Hematopoietic multipotent progenitor cell treated with erythropoietin and hydrocortisone succinate and interleukin-3 and kit ligand, for 17 days (in vitro differentiated cells): ENCODE data around the gene VWC2L.

Source experiments
- DNase-seq: peaks from one replicate; pipeline ENCODE4 v3.0.0-alpha.2; 2015; ENCODE audit warnings: low spot score

VWC2L gene

DNA sequence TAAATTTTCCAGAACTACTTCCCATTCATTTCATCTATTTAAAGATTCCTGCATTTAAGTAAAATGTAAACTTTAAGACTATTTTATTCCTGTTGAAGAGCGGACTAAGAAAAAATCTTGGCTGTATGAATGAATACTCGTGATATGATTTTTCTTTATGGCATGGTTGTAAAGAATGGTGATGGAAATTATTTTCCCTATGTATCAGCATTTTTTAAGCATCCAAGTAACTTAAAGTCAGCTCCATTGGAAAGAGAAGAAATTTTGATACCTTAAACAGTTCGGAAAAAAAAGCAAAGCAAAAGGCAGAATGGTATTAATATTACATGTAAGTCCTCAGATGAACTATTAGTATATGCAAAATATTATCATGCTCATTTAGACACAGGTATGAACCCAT lies 58.9 kb downstream of the VWC2L start:
- DNase-seq = no peak

DNA sequence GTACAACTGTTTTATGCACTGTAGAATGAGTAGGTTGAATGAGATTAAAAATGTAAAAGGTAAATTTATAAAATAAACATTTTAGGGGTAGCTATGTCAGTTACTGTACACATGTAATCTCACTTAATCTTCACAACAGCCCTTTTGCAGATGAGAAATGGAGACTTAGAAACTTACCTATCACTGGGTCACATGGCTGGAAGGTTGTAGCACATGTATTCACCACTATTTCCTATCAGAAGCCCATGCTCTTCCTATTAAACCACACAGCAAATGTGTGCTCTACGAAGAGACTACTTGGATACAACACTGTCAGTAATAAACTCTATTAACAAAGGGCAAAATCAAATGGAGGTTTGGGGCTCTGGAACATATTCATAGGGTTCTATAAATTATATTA lies 60.5 kb downstream of the VWC2L start:
- no peak for DNase-seq

DNA sequence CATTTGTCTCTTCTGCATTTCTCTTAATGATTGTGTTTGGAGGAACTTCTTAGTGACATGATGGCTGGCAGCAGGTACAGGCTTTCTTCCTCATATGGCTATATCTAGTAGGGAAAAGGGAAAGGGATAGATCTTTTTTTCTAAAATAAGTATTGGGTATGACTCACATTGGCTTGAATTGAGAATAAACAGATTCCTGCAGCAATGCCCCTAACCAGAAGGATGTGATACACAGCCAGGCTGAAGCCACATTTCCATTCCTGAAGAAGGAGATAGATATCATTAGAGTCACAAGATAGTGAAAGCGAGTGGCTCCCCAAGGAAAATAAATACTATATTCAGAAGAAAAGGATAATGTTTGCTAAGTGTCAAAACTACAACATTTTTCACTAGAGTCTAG lies 61.1 kb downstream of the VWC2L start:
- DNase-seq = no peak

DNA sequence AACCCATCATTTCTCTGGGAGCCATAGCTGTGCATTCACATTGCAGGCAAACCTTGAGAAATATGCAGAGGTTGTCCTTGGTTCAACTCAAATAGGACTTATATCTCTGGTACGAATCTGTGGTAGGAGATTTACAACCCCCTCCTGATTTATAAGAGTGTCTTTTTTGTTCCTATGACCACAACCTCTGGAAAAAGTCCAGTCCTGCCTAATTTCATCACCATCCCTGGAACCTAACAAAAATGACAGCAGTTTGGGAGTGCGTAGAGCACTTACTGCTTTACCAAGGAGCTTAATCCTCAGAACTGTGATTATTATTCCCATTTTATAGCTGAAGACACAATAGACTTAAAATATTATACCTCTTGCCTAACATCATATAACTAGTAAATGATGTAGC lies 66.5 kb downstream of the VWC2L start:
- DNase-seq = no peak

DNA sequence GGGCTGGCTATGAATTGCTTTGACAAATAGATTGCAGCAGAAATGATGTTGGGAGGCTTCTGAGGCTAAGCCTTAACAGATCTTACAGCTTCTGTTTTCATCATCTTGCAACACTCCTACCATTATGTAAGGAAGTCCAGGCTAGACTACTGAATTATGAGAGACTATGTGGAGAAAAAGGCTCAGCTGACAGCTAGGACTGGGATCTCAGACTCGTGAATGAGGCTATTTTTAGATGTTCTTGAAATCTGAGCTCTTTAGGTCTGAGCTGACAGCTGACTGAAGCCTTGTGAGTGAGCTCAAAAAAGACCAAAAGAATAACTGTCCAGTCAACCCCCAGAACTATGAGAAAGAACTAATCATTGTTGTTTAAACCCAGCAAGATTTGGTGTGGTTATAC lies 70.3 kb downstream of the VWC2L start:
- DNase-seq = no peak

DNA sequence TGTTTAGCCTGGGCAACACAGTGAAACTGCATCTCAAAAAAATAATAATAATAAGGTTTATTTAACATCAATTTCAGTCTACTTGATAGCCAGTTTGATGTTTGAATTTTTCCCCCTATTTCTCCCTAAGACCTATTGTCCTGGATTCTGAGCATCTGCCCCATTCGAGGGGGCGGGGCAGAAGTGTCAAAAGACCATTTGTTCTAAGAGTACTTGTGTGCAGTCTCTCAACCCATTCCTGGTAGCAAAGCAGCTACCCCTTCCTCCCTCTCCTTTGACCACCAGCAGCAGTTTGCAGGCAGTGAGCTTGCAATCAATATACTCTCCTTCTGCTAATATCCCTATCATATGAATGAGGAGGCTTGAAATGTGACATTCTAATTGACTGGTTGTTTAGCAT lies 71.9 kb downstream of the VWC2L start:
- DNase-seq = no peak

DNA sequence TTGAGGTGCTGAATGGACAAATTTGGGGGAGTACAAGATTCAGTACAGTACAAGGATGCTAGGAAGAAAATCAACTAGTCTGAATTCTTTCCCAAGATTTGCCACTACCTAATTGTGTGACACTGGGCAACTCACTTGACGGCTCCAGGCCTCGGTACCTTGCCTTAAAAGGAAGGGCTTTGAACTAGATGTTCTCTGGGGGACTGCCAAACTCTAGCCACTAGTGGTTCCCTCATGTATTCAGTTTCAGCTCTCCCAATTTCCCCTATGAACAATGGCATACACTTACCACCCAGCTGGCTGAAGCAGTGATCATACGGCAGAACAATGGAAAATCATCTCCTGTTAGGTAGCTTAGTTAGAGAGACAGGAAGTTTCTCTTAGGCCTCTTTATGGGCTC lies 73.4 kb downstream of the VWC2L start:
- DNase-seq = no peak

DNA sequence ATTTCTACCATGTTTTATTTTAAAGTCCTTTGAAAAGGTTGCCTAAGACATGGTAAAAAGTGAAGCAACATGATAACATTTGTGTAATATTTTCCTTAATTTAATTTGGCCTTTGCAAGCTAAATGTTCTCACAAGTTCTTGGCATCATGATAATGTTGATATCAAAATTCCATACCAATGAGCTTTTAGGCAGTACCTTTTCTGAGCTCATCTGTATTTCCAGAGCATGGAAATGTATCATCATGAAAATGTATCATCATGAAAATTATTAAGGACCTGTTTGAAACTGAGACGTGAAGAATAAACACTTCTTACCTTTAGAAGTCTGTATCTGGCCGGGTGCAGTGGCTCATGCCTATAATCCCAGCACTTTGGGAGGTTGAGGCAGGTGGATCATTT lies 73.8 kb downstream of the VWC2L start:
- DNase-seq = no peak

DNA sequence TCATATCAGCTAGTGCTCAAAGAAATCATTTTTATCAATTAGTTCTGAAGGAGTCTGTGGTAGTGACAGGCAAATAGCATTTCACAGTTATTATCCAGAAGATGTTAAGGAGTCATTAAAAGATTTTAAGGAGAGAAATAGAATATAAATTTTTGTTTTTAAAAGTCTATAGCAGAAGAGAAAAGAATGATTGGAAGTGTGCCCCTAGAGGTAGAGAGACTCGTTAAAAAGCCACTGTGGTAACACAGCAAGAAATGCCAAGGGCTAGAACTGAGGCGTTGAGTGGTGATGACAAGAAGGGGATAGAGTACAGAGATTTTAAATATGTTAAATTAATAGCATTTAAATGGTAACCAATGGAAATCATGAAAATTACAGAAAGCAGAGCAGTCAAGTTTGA lies 78.3 kb downstream of the VWC2L start:
- no peak for DNase-seq

DNA sequence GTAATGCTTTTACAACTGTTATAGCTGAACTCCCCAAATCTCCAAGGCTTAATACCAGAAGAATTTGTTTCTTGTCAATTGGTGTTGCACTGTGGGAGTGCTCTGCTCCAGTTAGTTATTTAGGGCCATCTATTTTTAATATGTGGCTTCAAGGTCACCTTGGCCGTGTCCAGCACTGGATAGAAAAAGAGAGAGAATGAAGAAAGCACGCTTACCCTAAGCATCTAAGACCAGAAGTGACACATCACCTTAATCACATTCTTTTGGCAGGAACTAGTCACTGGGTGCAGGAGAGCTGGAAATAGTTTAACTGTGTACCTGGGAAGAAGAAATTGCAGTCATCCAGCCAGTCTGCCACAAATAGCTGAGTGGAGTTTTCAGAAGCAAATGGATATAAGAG lies 78.8 kb downstream of the VWC2L start:
- no peak for DNase-seq

DNA sequence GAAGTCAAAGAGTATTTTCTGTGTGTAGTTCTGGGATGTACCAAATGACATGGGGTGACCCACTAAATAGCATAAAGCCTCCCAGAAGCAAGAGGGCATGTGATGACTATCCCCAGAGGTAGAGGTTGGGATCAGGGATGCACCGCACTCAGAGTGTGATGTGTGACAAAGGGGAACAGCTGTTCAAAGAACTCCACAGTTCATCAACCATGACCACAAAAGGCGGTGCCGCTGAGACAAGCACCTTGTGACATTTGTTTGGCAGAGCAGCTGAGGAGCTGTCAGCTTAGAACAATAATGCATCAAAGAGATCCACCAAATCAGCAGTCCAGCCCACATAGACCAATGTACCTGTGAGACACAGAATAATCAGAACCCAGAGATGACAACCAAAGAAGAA lies 81.3 kb downstream of the VWC2L start:
- DNase-seq = no peak

DNA sequence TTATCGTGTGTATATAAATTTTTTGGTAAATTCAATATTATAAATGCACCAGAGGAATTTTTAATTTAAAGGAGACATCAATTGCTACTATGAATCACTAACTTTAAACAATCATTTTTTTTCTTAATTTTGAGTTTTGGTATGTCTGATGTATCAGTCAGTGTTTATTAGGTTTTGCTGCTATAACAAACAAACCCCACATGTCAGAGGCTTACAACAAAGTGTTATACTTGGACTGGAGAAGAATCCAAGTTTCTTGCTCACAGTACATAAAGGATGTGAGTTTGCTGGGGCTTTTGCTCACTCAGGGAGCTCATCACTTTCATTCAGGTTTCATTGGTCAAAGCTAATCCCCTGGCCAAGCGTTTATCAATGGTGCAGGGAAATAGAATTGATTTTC lies 81.8 kb downstream of the VWC2L start:
- no peak for DNase-seq

DNA sequence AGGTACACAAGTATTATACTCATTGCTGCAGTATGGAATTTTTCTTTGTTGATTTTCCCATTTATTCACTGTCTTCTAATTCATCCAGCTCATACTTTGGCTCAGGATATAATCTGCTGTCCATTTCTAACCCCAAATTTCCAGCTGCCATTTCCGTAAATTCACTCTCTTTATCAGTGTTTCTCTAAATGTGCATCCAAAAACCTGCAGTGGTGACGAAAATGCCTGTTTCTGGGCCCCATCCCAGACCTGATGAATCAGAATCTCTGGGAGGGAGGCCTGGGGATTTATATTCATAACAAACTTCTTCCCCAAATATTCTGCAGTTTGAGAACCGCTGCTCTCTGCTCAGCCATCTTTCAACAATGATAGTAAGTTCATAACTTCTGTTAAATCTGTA lies 86.6 kb downstream of the VWC2L start:
- DNase-seq = no peak

DNA sequence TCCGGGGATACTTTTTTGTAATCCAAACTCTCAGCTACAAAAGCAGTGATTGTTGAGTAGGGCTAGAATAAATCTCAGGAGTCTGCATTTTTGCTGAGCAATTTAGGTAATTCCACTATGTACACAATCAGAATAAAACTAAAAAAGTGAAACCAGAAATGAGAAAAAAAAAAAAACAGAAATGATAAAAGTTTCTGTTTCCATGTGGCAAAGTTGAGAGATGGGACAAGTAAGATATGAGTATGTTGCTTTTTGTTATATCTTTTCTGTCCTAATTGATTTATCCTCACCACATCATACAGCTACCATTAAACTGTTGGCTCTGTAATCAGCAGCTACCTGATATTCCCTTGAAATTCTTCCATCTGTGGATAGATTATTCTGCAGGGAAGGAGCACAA lies 92.7 kb downstream of the VWC2L start:
- DNase-seq = no peak

DNA sequence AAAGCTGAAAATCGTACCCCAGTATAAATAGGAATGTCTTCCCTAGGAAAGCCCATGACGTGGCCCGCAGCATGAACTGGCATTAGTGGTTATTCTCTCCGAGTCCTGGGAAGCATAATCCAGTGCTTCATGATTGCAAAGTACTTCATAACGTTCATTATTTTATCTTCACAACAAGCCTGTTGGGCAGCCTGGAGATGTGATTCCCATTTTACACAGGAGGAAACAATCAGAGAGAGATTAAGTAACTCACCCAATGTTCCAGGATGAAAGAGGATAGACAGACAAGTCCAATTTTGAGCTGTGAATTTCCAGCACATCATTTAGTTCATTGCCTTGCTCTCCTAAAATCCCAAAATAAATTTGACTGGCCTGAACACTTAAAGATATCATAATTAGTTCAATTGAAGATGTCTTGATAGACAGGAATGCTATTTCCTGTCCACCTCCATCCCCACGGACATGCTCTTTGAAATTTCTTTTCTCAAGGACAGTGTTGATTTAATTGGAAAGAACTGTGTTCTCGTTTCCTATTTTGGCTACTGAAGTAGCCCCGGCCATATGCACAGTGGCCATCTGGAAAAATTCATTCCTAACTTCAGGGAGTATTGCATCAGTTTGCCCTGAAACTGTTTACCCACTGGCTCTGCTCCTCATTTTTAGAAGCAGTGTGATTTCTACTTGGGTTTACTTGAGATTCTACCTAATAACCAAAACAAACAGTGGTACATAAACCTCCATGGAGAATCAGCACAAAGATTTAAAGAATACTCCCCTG lies 93.9 kb downstream of the VWC2L start:
- no peak for DNase-seq

DNA sequence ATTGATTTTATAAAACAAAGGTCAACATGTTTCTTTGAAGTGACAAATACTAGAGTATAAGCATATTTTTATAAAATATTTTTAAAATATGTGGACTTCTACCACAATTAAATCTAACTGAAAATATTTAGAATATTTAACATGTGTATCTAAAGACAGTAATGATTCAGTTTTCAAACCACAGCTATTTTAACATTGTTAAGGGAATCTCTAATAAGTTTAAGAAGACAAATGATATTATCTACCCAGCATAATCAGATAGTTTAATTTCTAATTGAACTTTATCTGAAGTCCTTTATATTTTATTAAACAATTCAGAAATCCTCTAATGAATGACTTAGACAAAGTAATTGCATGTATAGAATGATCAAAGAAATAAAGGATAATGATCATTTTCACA lies 96.2 kb downstream of the VWC2L start:
- DNase-seq = no peak

DNA sequence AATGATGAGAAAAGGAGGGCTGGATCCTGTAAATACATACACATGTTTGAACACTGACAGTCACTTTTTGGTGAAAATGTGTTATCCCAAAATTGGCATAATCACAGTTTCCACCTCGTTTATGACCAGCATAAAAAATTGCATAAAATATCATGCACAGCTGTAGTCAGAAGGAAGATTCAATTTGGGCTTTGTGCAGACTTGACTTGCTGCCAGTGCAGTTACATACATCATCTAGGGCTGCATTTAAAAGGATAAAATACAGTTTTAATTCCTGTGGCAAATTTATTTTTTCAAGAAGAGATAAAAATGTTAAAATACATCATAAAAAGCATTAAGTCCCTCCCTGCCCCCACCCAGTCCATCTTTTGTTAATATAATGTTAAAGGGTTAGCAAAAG lies 103.8 kb downstream of the VWC2L start:
- no peak for DNase-seq

DNA sequence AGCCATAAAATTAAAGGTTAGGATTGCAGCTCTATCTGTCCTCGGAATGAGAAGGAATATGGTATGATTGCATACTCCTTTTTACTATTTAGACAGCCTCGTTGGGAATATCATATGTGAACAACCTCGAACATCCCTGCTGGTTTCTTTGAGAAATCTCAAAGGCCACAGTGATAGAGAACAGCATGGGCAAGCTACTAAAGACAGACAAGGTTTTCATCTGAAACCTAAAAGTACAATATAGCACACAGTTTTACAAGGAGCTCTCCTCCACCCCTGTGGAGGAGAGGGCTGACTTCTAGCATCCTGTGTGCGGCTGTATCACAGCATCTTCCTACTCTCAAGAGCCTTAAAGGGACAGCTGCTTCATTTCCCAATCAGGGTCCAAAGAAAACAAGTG lies 104.3 kb downstream of the VWC2L start:
- no peak for DNase-seq

DNA sequence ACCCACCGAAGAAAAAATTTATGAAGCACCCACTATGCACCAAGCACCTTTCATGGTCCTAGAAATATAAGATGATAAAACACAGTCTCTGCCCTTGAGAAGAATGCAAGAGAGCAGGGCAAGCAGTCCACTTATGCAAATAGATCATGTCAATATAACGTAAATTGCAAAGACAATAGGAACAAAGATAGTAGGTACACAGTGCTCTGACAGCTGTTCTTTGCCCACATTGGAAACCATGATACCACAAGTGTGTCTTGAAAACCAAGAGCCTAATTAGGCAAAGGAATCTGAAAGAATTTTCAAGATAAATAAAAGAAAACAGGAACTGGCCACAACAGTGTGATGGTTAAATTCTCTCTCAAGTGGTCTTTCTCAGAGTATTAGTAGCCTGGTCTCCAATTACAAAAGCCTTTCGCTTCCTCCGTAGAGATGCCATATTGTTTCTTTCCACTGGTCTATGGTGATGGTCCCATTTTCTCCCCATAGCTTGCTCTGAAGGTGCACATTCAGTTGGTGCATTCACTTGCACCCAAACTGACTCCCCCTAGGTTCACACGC lies 108.5 kb downstream of the VWC2L start:
- no peak for DNase-seq

DNA sequence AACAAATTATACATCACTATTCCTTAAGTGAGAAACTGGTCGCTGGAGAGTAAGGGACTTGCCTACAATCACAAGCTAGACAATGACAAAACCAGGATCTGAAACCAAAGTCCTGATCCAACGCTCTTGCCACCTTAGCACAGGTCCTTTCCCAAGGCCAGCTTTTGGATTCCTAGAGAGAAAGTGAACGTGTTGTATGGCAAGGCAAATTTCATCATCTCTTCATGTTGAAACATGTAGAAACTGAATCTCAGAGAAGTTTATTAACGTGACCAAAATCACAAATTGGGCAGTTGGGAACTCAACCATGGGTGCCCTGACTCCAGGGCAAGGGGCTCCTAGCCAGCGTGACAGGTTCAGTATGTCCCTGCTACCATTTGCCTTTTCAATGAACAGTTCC lies 118.2 kb downstream of the VWC2L start:
- DNase-seq = no peak

DNA sequence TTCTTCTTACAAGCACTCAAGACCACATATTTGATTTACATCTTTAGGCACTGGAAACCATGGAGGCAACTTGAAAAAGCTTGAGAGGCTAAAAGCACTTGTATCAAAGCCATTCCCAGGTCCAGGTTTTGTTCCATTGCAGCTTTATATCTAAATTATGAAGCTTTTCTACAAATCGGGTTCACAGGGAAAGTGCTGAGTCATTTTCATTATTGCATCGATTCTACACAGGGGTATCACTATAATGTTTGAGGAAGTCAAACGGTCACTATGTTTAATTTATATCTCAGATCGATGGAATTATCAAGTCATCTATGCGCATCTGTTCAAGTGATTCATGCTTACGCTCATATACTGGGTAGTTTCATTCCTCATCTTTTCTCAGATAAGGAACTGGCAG lies 118.7 kb downstream of the VWC2L start:
- DNase-seq = no peak

DNA sequence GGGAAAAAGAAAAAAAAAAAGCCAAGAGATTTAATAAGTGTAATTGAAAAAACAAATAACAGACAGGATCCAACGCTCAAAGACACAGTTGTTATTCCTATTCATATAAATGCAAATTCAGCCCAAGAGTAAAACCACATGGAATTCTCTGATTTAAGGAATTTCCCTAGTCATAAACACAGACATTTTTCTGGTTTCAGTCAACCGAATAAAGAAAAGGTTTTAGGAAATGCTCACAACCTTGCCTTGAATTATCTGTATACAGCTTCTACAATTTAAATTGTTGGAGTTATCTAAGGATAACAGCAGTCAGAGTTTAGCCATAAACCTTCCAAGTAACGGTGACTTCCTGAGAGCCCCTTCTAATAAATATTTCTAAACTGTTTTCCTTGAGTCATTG lies 122.7 kb downstream of the VWC2L start:
- no peak for DNase-seq

DNA sequence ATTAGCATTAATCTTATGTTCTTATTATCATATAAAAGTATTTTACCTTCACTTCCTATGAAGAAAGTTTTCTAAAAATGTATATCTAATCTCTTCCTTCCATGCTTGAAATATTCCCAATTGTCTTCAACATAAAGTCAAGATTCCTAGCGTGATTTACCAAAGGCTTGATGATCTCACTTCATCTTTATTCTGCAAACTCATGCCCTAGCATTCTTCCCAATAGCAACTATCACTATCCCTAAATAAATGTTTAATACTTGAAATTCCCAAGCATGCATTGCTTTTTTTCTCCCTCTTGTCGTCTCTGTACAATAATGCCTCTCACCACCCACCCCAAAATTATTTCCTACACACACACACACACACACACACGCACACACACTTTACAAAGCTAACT lies 125.8 kb downstream of the VWC2L start:
- no peak for DNase-seq

DNA sequence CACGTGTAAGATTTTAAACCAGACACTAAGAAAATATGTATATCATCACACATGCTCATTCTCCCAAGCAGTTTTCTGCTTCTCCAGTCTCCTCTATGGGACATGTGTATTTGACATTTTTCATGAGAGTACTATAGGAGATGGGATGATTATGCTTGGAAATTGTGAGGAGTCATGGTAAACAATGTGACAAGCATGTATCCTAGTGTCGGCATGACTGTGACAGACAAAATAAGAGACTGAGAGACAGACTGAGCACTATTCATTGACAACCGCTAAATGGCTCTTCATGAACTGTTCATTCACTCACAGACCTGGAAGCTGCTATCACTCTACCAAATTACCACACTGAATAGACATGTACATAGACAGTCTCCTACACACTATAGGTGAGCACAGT lies 127.1 kb downstream of the VWC2L start:
- no peak for DNase-seq
